HG03460 (cell line): Measurements from ENCODE around the gene NADSYN1.

Source experiments
- ATAC-seq: cut with Tn5 transposase; IDR thresholded peaks from one replicate; pipeline ENCODE4 v1.9.1; 2021; ENCODE audit not compliant: unreplicated experiment

Gene NADSYN1

DNA sequence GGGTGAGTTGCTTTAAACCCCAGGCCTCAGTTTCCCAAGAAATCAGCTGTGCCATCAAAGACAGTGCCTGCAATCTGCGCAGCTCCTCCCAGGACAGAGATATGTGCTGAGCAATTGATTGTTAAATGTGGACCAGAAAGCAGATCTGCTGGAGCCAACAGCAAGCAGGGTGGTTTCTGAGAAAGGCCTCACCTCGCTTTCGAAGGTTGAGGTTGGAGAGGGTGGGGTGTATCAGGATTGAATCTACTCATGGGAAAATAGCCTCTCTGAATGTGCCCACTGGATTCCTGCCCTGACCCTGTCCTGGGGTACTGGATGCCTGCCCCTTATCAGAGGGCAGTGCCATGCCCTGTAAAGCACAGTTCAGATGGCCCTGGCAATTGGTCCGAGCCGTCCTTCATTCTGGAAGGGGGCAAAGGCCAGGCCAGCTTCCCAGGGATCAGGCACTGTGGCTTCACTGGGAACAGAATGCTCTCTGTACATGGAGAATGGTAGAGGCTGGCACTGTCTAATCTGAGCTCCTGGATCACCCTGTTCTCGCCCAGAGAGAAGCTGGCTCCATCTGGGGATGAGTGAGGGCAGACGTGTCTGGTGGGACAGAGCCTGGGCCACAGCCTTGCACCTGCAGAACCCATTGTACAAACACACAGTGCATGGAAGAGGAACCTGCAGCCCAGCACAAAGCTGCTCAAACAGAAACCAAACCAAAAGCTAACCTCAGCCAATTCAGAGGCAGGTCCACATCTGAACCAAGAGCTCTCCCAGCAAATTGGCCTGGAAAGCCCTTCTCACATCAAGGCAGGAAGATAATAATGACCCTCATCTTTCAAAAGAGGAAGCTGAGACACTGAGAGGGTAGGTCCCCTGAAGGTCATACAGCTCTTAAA is 20.0 kb upstream of the NADSYN1 start:
- ATAC-seq = no peak

DNA sequence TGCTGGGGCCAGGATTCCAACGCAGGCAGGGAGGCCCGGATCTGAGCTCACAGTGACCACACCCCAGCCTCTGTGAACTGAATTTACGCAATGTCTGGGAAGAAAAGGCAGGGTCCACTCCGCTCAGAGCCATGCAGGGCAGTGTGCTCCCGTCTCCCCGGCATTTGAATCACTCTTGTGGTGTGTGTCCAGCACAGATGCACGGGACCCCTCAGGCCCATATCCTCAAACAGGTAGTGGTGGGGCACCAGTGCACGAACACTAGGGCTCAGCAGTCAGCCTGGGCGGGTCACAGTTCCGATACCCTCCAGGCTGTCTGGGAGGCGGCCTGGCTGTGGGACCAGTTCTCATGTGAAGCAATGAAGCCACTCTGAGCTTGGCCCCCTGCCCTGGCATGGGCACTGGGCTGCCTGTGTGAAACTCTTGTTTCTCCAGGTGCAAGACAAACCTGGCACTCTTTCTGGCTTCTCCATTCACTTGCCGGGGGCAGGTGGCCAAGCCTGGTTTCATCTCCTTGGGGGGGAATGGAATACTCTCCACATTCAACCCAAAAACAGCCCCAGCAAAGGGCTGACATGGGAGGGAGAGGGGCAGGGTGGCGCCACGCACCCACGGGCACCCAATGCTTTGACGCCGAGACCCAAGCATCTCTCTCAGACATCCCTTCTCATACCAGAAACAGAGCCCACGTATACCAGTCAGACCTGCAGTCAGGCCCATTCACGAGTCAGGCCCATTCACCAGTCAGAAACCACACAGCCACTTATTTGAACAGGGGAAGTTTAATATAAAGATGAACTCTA is 19.2 kb upstream of the NADSYN1 start:
- no peak for ATAC-seq

DNA sequence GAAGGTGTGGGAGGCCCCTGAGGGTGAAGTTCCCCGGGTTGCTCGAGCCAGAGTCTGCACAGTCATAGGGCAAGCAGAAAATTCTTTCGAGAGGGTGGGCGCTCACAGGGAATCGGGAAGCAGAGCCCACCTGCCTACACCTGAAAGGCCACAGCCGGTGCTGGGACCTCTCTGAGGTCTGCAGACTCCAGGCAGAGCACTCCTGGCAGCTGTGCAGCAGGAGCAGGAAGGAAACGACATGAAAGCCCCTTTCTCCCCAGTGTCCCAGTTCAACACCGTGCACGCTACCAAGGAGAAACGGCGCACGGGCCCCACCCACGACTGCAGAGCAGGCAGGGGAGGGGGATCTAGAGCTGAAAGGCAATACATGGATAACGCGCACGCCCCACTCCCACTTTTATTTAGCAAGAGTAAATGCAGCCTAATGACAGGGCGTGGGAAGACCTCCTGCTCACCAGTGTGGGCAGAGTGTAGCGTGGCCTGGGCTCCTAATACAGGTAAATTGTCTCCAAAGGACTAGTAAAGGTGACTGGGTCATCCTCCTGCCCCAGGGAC is 18.4 kb upstream of the NADSYN1 start:
- no peak for ATAC-seq

DNA sequence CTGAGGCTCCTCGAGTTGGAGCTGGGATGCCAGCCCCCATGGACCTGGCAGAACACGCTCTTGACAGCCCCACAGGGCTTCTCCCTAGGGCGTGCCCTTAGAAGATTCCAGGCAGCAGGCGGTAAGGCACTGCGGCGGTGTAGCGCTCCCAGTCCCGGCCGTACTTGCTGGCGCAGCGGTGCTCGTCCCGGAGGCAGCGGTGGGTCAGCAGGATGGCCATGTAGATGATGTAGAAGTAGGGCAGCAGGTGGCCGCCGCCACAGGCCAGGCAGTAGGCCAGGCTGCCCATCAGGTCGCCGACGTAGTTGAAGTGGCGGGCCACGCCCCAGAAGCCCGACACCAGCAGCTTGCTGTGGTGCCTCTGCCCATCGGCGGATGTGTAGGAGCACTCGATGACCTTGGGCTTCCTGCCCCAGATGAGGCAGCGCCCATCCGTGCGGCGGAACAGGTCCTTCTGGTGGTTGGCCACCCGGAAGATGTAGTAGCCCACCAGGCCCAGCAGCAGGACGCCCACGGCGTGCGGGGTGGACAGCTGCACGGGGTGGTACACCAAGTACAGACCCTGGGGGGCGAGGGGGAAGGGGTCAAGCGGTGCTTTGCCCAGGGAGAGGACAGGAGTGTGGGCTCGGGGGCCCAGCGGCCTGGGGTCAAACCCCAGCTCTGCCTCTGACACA is 17.6 kb upstream of the NADSYN1 start:
- no peak for ATAC-seq

DNA sequence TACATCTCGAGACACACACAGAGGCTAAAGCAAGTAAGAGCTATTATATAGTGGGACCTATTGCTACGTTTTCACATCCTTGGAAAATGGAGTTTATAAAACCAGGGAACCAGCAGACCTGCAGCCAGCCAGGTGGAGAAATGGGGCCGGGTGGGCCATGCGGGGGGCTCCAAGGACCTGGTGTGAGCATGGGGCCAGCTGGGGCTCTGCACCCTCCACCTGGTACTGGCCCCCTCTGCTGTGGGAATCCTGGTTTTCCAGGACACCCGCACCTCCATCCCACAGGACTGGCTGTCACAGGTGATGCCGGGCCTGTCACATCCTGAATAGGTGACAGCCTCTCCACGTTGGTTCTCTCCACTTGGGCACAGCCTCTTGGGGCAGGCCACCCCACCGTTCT is 16.1 kb upstream of the NADSYN1 start:
- no peak for ATAC-seq

DNA sequence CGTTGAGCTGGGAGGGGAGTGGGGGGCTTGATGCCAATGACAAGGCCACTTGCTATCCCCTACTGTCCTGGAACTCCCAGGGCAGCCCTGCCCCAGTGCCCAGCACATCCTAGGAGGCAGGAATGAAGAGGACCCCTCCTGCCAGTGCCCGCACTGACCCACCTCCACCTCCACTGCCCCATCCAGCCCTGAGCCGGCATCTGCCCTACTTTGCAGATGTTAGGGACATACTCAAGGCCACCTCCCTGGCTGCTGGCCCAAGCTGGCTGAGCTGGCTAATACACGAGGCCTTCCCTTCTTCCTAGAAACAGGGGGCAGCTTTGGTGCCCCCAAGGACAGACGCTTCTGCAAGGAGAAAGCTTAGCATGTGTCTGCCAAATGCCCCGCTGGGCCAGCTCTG is 15.6 kb upstream of the NADSYN1 start:
- ATAC-seq = no peak

DNA sequence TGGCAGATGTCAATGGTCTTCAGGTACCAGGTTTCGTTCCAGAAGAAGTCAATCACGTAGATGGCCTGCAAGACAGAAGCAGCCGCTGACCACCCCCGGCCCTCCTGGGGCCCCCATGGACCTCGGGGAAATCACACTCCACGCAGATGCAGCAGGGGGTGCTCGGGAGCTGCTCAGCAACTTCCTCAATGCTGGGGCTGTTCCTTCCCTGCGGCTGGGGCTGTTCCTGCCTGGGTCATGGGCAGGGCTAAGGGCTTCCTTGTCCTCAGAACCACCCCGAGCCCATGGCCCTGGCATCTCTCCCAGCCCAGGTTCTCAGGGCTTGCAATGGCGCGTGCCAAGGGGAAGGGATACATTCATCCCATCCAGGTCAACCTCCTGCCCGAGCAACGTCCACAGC is 15.1 kb upstream of the NADSYN1 start:
- ATAC-seq = no peak

DNA sequence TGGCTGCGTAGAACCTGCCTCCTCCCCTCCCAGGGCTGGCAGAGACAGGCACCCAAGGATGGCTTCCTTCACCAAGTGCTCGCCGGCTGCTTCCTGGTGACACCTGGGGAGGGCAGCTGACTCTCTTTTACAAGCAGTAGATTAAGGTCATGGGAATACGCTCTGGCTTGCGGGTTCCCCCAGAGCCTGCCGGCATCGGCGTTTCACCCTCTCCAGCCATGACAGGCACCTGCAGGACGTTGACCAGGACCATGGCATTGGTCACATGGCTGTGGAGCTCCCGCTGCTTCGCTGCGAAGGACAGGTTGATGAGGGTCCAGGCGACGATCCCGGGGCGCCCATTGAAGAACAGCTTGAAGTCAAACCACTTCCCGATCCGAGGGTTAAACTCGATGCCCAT is 14.4 kb upstream of the NADSYN1 start:
- no peak for ATAC-seq

DNA sequence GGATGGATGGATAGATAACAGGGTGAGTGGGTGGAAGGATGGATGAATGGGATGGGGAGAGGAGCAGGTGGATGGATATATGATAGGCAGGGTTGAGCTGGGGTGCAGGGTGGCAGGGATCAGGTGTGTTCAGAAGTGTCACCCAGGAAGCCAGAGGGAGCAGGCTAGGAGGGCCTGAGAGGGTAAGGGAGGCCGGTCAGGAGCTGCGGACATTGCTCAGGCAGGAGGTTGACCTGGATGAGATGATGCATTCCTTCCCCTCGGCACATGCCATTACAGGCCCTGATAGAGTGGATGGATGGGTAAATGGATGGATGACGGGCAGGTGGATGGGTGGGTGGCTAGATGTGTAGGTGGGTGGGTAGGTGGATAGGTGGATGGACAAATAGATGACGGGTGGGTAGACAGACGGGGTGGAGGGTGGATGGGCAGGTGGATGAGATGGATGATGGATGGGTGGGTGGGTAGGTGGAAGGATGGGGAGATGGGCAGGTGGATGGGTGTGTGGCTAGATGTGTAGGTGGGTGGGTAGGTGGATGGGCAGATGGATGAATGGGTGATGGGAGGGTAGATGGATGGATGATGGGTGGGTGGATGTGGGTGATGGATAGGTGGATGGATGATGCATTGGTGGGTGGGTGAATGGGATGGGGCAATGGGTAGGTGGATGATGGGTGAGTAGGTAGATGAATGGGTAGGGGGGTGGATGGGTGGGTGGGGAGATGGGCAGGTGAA is 12.8 kb upstream of the NADSYN1 start:
- ATAC-seq = no peak

DNA sequence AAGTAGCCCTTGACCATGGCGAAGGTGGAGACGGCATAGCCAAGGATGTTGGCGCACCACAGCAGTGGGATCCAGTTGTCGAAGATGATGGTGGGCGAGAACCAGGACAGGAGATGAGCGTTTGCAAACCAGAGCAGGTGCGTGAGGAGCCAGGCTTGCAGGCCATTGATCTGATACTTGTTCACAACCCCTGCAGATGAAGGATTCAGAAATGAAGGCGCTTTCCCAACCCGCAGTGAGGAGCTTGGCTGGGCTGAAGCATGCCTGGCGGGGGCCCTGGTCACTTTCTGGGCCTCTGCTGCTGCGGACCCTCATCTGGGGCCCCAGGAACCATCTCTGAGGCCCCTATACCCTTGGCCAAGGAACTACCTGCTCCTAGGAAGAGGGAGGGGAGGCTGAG is 11.8 kb upstream of the NADSYN1 start:
- ATAC-seq = no peak

DNA sequence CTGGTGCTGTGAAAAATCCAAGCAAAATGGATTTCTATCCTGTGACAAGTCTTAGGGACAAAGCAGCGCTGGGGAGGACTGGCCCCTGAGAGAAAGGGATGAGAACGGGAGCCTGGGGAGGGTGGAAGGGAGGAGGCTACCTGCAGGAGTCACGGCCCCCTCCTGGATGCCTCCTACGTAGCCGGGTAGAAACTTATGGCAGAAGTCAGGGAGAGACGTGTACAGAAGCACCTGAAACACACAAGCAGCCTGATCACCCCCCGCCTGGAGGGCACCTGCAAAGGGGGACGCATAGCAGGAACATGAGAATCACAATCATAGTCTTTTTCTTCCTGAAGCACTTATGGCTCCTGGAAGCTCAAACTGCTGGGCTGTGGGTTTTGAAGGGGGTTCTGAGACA is 10.9 kb upstream of the NADSYN1 start:
- no peak for ATAC-seq

DNA sequence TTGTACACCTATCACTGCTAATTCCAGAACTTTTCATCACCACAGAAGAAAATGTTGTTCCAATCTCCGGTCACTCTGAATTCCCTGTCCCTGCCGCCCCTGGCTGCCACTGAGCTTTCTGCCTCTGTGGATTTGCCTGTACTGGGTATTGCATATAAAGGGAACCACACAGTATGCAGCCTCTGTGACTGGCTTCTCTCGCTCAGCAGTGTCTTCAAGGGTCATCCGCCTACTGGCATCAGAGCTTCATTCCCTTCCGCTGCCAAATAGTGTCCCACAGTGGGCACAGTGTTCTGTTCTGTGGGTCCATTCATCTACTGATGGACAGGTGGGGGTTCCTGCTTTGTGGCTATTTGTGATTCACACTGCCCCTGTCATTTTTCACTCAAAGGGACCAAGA is 10.1 kb upstream of the NADSYN1 start:
- ATAC-seq = no peak

DNA sequence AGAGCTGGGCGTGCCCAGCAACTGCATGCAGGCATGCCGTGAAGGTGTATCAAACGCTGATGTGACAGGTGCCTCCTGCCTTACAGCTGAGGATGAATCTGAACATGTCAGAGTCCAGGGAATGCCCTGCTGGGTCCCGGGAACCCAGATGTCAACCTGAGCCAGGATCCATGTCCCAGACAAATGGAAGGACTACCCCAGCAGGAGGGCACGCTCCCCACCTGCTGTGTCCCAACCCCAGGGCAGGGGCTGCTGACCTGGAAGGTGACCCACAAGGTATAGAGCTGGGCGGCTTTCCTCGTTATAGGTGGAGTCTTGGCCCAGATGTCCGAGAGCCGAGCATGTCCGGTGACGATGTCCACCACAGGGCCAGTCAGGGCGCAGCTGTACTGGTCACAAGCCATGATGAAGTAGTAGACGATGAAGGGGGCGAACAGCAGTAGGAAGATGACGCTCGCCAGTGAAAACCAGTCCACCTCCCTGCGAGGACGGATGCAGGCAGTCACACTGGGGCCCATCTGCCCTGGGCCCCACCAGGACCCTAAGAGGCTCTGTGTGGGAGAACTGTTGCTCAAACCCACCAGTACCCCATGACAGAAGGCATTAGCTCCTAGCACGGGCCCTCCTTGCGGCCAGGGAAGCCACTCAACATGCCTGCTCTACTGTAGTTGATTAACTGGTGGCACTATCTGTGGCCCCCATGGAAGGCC is 9.1 kb upstream of the NADSYN1 start:
- no peak for ATAC-seq

DNA sequence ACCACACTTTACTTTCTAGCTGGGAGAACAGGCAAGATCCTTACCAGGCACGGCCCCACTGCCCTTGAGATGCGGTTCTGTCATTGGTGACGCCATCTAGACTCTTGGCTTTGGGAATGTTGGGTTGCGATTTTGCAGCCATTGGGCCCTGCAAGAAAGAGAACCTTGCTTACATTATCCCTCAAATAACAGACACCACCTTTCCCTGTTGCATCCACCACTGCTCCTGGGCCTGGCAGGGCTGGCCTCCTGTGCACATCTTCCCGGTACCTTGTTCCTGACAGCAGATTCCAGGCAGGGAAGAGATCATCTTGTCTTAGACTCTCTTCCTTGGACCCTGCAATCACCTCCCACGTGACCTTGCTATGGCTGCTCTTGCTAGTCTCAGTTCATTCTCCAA is 8.2 kb upstream of the NADSYN1 start:
- ATAC-seq = no peak

DNA sequence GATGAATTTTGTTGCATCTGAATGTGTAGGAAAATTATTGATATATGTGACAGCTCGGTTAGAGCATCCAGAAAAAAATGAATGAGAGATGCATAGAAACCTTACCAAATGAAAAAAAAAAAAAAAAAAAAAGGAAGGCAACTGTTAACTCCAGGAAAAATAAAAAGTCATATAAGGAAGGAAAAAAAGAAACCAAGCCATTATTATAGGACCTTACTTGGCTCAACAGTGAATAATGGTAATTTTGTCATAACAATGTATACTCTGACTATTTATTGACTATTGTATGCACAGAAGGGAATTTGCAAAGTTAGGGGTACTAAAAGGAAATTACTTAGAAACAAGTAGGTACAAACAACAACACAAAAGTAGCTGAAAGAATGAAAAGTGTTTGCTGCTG is 6.9 kb upstream of the NADSYN1 start:
- ATAC-seq = no peak

DNA sequence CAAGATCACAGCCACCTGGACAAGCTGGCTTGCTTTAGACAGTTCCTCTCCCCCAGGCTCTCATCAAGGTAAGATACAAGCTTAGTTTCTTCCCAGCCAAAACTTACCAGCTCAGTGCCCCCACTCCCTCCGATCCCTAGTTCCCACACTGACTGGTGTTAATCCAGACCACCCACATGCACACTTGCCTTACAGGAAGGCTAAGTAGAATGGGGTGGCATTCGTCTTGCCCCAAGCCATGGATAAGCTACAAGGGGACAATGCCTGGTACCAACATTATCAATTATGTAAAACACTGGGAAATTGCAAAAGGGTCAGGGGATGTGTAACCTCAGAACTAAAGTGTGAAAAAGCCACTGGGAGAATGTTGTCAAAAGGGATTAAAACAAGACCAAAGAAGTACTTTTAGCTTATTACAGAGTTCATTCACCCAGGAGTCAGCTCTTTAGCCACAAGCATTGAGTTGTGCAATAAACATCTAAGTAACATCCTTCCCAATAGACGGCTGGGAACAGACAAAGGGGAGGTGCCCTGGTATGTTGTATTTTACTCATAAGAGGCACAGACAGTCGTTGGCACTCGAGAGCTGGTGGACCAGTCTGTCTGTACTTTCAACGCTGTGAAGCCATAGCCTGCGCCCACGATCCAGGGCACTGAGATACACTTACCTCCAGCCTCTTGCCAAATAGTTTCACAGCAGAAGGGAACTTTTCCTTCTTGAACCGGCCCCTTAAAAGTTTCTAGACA is 5.9 kb upstream of the NADSYN1 start:
- no peak for ATAC-seq

DNA sequence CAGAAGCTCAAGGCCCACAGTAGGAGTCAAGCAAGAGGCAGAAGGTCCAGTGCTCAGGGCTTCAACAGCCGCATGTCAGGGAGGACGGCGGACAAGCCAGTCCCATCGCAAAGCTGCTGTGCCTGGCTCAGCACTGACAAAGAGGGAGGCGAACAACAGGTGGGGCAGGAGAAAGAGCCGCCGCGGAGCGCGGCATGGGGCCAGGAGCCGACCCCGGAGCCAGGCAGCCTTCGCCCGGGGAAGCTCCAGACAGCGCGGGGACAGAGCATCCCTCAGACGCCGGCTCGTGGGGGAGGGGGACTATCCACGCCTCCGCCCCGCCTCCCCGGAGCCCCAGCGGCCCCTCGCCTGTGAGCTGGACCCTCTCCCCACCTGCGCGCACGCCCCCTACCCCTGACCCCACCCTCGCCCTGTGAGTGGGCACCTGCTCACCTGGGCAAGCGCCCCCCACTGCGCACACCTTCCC is 5.2 kb upstream of the NADSYN1 start:
- ATAC-seq = no peak

DNA sequence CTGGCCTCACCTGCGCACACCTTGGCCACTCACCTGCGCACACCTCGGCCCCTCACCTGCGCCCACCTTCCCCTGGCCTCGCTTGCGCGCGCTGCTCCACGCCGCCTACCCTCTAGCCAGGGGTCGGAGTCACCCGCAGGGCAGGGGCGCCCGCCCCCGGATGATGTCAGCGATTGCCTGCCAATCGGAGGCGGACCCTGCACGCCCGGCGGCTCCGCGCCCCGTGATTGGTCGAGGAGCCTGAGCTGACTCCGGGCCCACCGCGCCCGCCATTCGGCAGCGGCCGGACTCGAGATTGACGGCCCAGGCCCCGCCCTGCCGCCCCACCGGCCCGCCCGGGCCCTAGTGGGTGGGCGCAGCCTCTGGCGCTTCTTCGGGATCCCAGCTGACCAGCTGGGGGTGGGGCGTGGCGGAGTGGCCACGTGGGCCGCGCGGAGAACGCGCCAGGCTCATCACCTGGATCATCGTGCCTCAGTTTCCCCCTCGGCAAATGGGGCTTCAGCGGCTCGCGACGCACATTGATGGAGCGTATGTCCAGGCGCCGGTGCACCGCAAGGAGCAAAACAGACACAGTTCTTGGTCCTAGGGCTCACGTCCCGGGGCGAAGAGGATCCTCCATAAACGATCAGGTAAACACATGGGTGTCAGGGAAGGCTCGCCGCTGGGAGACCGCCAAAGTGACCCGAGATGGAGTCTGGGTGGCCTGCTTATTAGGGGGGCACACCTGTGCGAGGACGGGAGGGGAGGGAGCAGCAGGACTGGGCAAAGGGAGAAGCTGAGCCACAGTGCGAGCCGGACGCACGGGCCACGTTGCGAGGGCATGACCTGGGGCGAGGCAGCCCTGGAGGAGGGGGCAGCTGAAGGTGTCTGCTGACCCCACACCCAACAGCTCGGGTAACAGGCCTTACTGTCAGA is 4.5 kb upstream of the NADSYN1 start, which contains the start of gene DHCR7:
Gene DHCR7 (minus strand): TSS at position 137 of the 915 bp plus-strand sequence. CDS start 3,441 bp downstream, outside the sequence.
- ATAC-seq = peak; percentile 71
